ENCODE measurements around the gene CNNM2.
"Not testable (repeated sequence)": the region's sequence is repeated elsewhere in the genome, so short reads cannot be mapped to it uniquely, and the experiment has no call there.

CNNM2 gene

GRCh38 chr10:102967123-102967522 lies 49.0 kb downstream of the CNNM2 start:
- no peak for DNase-seq (ENCODE audit: low read depth in 2 of 2)

GRCh38 chr10:102970562-102971340 lies 52.7 kb downstream of the CNNM2 start:
- DNase-seq (ENCODE audit: low read depth in 2 of 2), result no peak

GRCh38 chr10:102975483-102976379 lies 57.6 kb downstream of the CNNM2 start:
- no peak for DNase-seq (ENCODE audit: low read depth in 2 of 2)

GRCh38 chr10:102976380-102976726 lies 58.3 kb downstream of the CNNM2 start:
- not testable (repeated sequence) for DNase-seq (ENCODE audit: low read depth in 2 of 2)

GRCh38 chr10:102982296-102982695 lies 64.2 kb downstream of the CNNM2 start:
- DNase-seq (ENCODE audit: low read depth in 2 of 2), result no peak

GRCh38 chr10:102984086-102984485 lies 66.0 kb downstream of the CNNM2 start:
- DNase-seq (ENCODE audit: low read depth in 2 of 2), result no peak

GRCh38 chr10:102985811-102986210 lies 67.7 kb downstream of the CNNM2 start:
- DNase-seq (ENCODE audit: low read depth in 2 of 2), result no peak

GRCh38 chr10:102988404-102989314 lies 70.6 kb downstream of the CNNM2 start:
- no peak for DNase-seq (ENCODE audit: low read depth in 2 of 2)

GRCh38 chr10:102994531-102995295 lies 76.6 kb downstream of the CNNM2 start:
- no peak for DNase-seq (ENCODE audit: low read depth in 2 of 2)

GRCh38 chr10:102996876-102997275 lies 78.8 kb downstream of the CNNM2 start:
- no peak for DNase-seq (ENCODE audit: low read depth in 2 of 2)

GRCh38 chr10:102997998-102998397 lies 79.9 kb downstream of the CNNM2 start:
- DNase-seq (ENCODE audit: low read depth in 2 of 2), result no peak

- no peak for DNase-seq (ENCODE audit: low read depth in 2 of 2)
Measured at GRCh38 chr10:102998399-102998907, 80.4 kb downstream of the CNNM2 start.

GRCh38 chr10:103000050-103000449 lies 82.0 kb downstream of the CNNM2 start:
- not testable (repeated sequence) for DNase-seq (ENCODE audit: low read depth in 2 of 2)

GRCh38 chr10:103007017-103007416 lies 88.9 kb downstream of the CNNM2 start:
- no peak for DNase-seq (ENCODE audit: low read depth in 2 of 2)

GRCh38 chr10:103013416-103013815 lies 95.3 kb downstream of the CNNM2 start:
- DNase-seq (ENCODE audit: low read depth in 2 of 2), result no peak

GRCh38 chr10:103019425-103019824 lies 101.3 kb downstream of the CNNM2 start:
- DNase-seq (ENCODE audit: low read depth in 2 of 2), result no peak

- no peak for DNase-seq (ENCODE audit: low read depth in 2 of 2)
Measured at GRCh38 chr10:103021150-103021899, 103.2 kb downstream of the CNNM2 start.

GRCh38 chr10:103021900-103022293 lies 103.8 kb downstream of the CNNM2 start:
- DNase-seq (ENCODE audit: low read depth in 2 of 2), result no peak

- no peak for DNase-seq (ENCODE audit: low read depth in 2 of 2)
Measured at GRCh38 chr10:103025696-103026095, 107.6 kb downstream of the CNNM2 start.

- DNase-seq (ENCODE audit: low read depth in 2 of 2), result no peak
Measured at GRCh38 chr10:103038570-103038969, 120.5 kb downstream of the CNNM2 start.
